Nephron progenitor cell (in vitro differentiated cells): ENCODE measurements around the gene IGF2R.

Experiments
- DNase-seq: peaks from one replicate; pipeline ENCODE4 v3.0.0; 2021
- H3K27ac Mint-ChIP-seq: 2 replicates; pipeline ENCODE4 v1.8.0; 2021; ENCODE audit warnings: mild to moderate bottlenecking, moderate library complexity, mixed read lengths
- H3K27me3 Mint-ChIP-seq: 2 replicates; pipeline ENCODE4 v1.8.0; 2021; ENCODE audit warnings: mild to moderate bottlenecking, low read depth, mixed read lengths; ENCODE audit not compliant: poor library complexity
- H3K36me3 Mint-ChIP-seq: 2 replicates; pipeline ENCODE4 v1.8.0; 2021; ENCODE audit warnings: low read depth, mixed read lengths
- H3K4me1 Mint-ChIP-seq: 2 replicates; pipeline ENCODE4 v1.8.0; 2021; ENCODE audit warnings: mixed read lengths
- H3K4me3 Mint-ChIP-seq: 2 replicates; pipeline ENCODE4 v1.8.0; 2021; ENCODE audit warnings: mild to moderate bottlenecking, moderate library complexity, mixed read lengths
- H3K9me3 Mint-ChIP-seq: 2 replicates; pipeline ENCODE4 v1.8.0; 2021; ENCODE audit warnings: mild to moderate bottlenecking, moderate library complexity, mixed read lengths
- CTCF ChIP-seq: fragments of 200-600 bp; sonication (generic); IDR thresholded peaks from 2 replicates; pipeline ENCODE4 v1.5.0; 2021; ENCODE audit warnings: antibody characterized with exemption

The IGF2R gene

GRCh38 chr6:159973951-159974350, 5.1 kb downstream of the IGF2R start:
- DNase-seq, result no peak

GRCh38 chr6:159974932-159975331, 6.0 kb downstream of the IGF2R start:
- TF ChIP-seq CTCF, result no peak
- Mint-ChIP-seq H3K4me1 (peaks cover 91% of the 10 kb centered on the region), H3K27me3 (no peaks in the 10 kb centered on the region), H3K4me3 (no peak overlapping the region), H3K27ac (peak overlapping the region; percentile 41), H3K36me3 (peaks cover 5% of the 10 kb centered on the region), H3K9me3 (no peaks in the 10 kb centered on the region)
- DNase-seq, result no peak

More at GRCh38 chr6:159973951-159974350, 5.1 kb downstream of the IGF2R start:
- Mint-ChIP-seq H3K36me3 (no peaks in the 10 kb centered on the region), H3K9me3 (no peaks in the 10 kb centered on the region), H3K4me3 (no peak overlapping the region), H3K27me3 (no peaks in the 10 kb centered on the region), H3K4me1 (peaks cover 85% of the 10 kb centered on the region), H3K27ac (no peak overlapping the region)
- no peak for TF ChIP-seq CTCF

- Mint-ChIP-seq H3K27me3 (no peaks in the 10 kb centered on the region), H3K9me3 (no peaks in the 10 kb centered on the region), H3K36me3 (peaks cover 5% of the 10 kb centered on the region), H3K4me1 (peaks cover 91% of the 10 kb centered on the region), H3K4me3 (no peak overlapping the region), H3K27ac (peak overlapping the region; percentile 1)
- DNase-seq, result no peak
- TF ChIP-seq CTCF, result no peak
These were observed 7.9 kb downstream of the IGF2R start for GRCh38 chr6:159976686-159977254.

GRCh38 chr6:159977255-159977903, 8.5 kb downstream of the IGF2R start:
- peak overlapping the region; percentile 1 for H3K27ac Mint-ChIP-seq

GRCh38 chr6:159977904-159978268, 9.0 kb downstream of the IGF2R start:
- peaks cover 5% of the 10 kb centered on the region for H3K36me3 Mint-ChIP-seq
- no peaks in the 10 kb centered on the region for H3K9me3 Mint-ChIP-seq
- no peak for DNase-seq
- peak overlapping the region; percentile 80 for H3K27ac Mint-ChIP-seq
- H3K4me3 Mint-ChIP-seq, result no peak overlapping the region
- TF ChIP-seq CTCF, result no peak
- H3K27me3 Mint-ChIP-seq, result no peaks in the 10 kb centered on the region
- peaks cover 87% of the 10 kb centered on the region for H3K4me1 Mint-ChIP-seq

More at GRCh38 chr6:159977255-159977903, 8.5 kb downstream of the IGF2R start:
- H3K36me3 Mint-ChIP-seq, result peaks cover 5% of the 10 kb centered on the region
- no peaks in the 10 kb centered on the region for H3K27me3 Mint-ChIP-seq
- H3K9me3 Mint-ChIP-seq, result no peaks in the 10 kb centered on the region
- peaks cover 91% of the 10 kb centered on the region for H3K4me1 Mint-ChIP-seq
- DNase-seq, result no peak
- TF ChIP-seq CTCF, result no peak
- no peak overlapping the region for H3K4me3 Mint-ChIP-seq
